Urothelium cell line (cell line): ENCODE results near the gene DYRK1B.

Experiments
- DNase-seq: peaks from one replicate; pipeline ENCODE4 v3.0.0; 2011; ENCODE audit warnings: low spot score, mixed read lengths
- FAIRE-seq: peaks from 2 replicates; lab custom pipeline; 2011; peaks lifted over from hg19 to GRCh38; lab: Jason Lieb, UNC

The DYRK1B gene

DNA sequence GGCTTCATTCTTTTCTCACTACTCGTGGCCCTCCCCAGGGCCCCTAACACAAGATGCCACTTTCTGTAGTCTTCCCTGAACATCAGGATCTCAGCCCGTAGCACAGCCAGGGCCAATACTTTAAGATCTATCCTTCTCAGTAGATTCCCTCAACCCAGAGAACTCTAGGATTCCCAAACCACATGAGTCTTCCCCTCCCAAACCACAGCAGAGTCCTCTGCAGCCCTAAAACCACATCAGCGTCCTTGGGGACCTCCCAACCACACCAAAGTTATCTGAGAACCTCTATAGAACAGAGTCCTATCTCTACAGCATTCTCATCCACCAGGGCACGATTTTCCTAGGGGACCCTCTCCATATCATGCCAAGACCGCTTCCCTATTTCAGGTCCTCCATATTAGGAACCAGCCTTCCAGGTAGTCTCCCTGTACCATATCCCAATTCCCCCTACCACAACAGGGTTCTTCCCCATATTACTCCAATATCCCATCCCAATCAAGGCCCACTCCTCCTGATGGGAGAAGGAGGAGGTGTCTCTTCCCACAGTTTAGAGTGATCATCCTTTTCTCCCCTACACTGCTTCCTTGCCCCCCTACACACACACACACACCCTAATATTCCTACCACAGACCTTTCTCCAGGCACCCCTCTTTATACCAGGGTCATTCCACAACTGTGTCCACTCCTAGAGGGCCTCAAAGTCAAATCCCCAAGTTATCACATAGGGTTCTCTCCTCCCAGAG is 1.4 kb downstream of the DYRK1B start:
- DNase-seq (no peak), FAIRE-seq (no peak)

- DNase-seq (no peak), FAIRE-seq (no peak)
Measured at GRCh38 chr19:39831679-39832078, 2.3 kb downstream of the DYRK1B start.

- no peak for FAIRE-seq
- no peak for DNase-seq
Measured at GRCh38 chr19:39830847-39831246, 3.1 kb downstream of the DYRK1B start.

DNA sequence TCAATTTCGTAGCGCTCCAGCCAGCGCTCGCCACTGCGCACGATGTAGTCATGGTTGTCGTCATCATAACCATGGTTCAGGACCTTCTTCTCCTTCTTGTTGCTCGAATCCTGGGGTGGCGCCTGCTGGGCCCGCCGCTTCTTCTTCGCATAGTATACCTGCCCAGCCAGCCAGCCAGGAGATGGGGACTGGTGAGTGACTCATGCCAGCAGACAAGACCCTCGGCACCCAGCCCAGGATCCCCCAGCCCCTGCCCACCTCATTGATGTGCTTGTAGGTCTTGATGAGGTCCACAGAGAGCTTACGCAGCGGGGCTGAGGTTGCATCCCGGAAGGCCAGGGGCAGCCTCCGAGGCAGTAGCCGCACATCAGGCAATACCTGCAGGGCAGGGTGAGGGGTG is 3.6 kb downstream of the DYRK1B start:
- FAIRE-seq (no peak), DNase-seq (no peak)

DNA sequence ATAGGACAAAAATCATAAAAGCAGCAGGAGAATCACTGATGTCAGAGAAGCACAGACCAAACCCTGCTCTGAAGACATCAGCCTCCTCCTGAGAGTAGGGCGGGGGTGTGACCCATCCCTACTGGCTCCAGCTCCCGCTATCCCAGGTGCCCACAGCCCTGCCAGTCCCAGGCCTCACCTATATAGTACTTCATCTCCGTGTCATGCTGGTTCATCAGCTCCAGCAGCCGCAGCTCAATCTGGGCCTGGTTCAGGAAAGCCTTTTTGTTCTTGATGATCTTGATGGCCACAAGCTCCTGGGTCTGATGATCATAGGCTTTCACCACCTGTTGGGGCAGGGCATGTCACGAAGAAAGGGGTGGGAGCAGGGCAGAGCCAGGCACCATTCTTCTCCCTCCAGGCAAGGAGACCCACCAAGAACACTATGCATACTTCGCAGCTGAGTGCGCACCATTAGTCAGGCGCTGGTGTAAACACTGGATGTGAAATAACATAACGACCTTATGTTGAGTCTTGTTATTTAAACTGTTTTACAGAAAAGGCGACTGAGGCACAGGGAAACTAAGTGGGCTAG is 4.2 kb downstream of the DYRK1B start:
- no peak for FAIRE-seq
- no peak for DNase-seq

DNA sequence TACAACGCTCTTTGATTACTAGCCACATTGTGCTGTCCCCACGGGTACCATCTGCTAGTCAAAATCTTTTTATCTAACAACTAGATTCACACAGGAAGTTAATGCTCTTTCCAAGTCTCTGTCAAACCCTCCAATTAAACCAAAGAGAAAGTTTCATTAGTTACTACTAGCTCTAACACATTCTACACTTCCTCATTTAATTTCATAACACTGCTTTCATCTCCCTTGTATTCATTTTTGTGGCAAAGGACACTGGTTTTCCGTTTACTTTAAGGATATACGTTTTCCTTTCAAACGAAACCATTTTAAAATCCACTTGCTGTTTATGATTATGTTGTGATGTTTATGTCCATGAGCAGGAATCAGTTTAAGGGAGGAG is 5.3 kb downstream of the DYRK1B start:
- DNase-seq, result no peak
- no peak for FAIRE-seq

GRCh38 chr19:39828015-39828653 is 5.8 kb downstream of the DYRK1B start:
- FAIRE-seq, result no peak

GRCh38 chr19:39827216-39827615 is 6.7 kb downstream of the DYRK1B start:
- no peak for FAIRE-seq
- no peak for DNase-seq

More at GRCh38 chr19:39828015-39828653, 5.8 kb downstream of the DYRK1B start:
- DNase-seq, result no peak

GRCh38 chr19:39826311-39826945 is 7.5 kb downstream of the DYRK1B start:
- FAIRE-seq, result no peak
- no peak for DNase-seq

DNA sequence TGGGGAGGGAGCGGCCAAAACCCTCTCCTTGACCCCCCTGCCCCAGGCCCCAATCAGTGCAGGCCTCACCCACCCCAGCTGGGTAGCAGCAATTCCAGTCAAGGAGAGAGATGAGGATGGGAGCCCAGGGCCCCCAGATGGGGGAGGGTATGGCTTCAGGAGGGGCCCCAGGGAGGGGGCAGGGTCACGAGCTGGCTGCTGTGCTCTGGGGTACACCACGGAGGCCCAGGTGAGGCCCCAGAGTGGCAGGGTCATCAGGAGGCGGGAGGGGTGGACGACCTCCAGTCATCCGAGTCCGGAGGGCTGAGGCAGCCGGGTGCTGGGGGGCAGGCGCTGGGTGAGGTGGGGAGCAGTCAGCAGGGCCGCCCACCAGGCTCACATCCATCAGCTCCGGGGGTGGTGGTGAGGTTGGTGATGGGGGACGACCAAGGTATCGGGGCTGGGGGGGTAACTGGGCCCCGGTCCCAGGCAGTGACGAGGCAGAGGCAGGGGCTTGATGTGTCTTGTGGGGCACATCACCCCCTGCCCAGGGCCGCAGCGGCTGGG is 8.4 kb downstream of the DYRK1B start:
- FAIRE-seq (no peak), DNase-seq (no peak)

DNA sequence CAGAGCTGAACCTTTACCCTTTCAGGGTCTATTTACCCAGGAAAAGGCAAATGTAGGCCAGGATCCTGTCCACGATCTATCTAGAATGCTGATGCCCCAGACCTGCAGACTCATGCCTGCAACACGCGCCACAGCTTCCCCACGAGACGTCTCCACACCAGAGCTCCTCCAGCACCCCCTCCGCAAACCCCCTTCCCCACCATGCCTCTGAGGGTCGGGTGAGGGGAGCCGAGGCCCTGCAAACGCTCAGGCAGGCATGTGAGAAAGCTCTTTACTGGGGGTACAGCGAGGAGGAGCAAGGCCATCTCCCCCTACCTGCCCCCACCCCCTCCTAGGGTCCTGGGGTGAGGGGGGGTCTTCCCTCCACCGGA is 8.9 kb downstream of the DYRK1B start:
- FAIRE-seq (no peak), DNase-seq (no peak)

DNA sequence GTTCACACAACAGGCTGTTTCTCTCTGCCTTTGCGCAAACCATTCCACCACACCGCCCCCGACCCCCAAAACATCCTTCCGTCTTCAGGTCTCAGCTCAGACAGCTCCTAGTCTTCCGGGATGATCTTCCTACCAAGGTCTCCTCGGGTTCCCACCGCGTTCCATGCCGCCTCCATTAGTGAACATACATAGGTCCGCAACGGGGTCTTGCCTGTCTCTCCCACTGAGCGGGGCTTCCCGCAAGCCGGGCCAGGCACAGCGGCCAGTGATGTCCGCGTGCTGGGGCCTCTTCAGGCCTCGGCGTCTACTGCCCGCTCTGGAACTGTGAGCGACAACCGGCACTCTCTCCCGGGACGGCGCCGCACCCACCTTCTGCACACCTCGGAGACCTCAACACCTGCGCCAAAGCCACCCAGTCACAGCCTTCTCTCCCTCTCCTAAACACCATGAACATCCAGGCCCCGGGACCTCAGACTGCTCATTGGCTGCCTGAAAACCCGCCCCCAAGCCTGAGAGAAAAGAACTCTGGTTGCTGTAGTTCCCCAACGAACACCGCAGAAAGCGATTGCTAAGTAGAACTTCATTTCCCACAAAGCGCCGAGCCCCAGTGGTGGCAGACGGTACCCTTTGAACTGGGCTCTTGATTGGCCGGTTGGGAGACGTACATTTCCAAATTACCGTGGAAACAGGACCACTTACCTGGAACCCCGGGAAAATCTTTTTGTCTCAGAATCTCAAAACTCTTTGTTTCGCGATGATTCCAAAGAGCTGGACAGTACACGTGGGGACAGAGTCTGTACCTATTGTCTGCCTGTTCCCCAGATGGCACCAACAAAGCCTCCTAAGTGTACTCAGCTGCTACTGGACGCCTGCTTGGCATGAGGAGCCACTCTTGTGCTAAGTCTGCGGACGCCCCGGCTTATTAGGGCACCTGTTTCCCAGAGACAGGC is 9.5 kb downstream of the DYRK1B start:
- FAIRE-seq, result no peak

DNA sequence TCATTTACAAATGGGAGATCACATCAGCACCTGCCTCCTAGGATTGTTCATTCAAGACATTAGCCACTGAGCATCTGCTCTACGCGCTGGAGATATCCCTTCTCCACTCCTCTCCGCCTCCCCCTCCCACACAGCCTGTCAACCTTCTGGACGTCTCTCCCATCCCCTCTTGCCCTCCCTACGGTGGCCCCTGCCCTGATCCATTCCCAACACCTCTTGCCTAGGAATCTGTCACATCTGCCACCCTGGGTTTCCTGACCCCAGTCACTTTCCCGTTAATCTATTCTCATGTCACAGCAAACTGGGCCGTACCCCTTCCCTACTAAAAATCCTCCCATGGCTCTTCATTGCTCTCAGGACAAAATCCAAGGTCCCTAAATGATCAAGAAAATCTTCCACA is 10.3 kb downstream of the DYRK1B start:
- FAIRE-seq (no peak), DNase-seq (no peak)

More for the DNA sequence above, 9.5 kb downstream of the DYRK1B start:
- no peak for DNase-seq

GRCh38 chr19:39820696-39821095 is 13.3 kb downstream of the DYRK1B start:
- FAIRE-seq (no peak), DNase-seq (no peak)

DNA sequence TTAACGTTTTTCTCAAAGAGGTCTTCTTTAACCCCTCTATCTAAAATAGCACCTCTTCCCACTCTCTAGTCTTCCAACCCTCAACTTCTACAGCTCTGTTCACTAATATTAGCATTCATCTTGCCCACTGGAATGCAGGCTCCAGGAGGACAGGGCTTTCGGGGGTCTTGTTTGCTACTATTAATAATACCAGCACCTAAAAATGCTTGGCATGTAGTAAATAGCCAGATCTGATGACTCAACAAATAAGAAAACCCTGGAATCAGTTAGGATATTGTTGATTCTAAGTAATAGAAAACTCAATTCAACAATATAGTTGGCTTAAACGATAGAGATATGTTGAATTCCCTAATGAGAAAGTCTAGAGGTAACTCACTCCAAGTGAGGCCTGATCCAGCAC is 14.2 kb downstream of the DYRK1B start:
- DNase-seq, result no peak
- FAIRE-seq, result no peak

- FAIRE-seq, result no peak
- DNase-seq, result no peak
Measured at GRCh38 chr19:39818626-39819097, 15.3 kb downstream of the DYRK1B start.

- no peak for FAIRE-seq
- DNase-seq, result no peak
Measured at GRCh38 chr19:39817888-39818561, 15.9 kb downstream of the DYRK1B start.

GRCh38 chr19:39816287-39817048 is 17.5 kb downstream of the DYRK1B start:
- DNase-seq, result no peak
- FAIRE-seq, result no peak

GRCh38 chr19:39814595-39814994 is 19.4 kb downstream of the DYRK1B start:
- DNase-seq (no peak), FAIRE-seq (no peak)
